D721Med (cell line): ENCODE results near the gene EVX1.

ENCODE experiments used
- DNase-seq: peaks from one replicate; pipeline ENCODE4 v3.0.0; 2011; ENCODE audit warnings: low spot score; ENCODE audit not compliant: insufficient read length
- FAIRE-seq: peaks from 2 replicates; lab custom pipeline; 2011; peaks lifted over from hg19 to GRCh38; lab: Jason Lieb, UNC
- CTCF ChIP-seq: IDR thresholded peaks from 2 replicates; pipeline ENCODE4 v1.5.1; 2012; ENCODE audit warnings: mild to moderate bottlenecking, control low read depth; ENCODE audit not compliant: insufficient read depth; ENCODE audit errors: missing control alignments

EVX1 gene

DNA sequence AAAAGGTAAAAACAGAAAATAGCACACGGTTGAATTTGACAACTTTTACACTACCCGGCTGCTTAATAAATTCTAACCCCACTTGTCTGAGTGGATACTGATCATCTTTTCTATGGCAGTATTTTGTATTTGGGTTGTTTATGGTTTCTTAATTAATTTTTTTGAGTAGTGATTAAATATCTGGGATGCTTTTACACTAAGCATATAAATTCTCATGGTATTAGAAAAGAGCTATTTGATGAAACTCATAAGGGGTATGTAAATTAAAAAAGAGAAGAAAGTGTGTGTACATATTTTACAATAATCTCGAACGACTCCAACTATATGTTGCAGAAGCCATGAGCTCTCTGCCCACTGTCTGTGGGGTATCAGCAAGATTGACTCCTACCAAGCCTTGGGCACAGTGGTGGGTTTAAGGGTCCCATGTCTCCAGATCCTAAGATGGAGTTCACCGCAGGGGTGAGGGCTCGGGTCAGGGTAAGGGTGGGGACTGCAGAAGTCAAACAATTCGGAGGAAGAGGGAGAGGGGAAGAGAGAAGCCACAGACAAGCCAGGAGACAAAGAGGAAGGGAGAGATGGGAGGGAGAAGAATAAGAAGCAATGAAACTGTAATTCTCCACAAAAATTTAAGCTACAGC, 35.1 kb upstream of the EVX1 start:
- DNase-seq (no peak), FAIRE-seq (no peak)
- no peak for TF ChIP-seq CTCF

DNA sequence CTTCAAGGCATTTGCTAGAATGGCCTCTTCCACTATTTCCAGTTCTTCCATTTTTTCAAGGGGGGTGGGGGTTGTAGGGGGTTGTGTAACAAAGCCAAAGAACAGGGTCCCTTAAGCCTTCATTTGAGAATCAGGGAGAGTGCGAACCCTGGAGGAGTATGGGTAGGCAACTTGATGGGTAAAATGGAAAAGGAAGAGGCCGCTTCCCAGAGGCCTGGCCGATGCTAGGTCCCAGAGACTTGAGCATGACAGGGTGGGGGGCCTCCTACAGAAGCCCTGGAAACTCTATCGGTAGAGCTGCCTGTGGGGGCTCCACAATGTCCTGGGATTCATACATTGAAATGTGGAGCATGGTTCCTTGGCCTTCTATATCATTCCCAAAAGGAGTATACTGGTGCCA, 33.6 kb upstream of the EVX1 start:
- no peak for FAIRE-seq

DNA sequence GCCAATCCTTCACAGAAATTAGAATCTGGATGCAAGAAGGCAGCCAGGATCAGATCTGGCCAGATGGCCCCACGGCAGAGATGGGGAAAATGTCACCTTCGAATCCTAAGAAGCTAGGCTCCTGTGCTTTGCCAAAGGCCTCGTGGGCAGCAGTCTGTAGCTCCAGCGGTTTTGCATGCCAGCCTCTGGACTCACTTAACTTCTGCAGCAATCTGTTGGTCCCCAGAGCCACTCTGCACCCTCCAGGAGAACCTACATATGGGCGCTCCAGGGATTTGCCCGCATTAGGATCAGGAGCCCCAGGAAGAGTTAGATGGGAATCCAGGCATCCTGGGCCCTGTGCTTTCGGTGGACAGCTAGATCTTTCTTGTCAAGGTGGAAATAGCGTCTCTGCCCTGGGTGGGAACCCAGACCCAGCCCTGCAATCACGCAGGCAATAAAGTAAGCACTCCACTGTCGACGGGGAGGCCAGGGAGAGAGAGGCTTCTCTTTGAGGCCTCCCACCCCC, 32.6 kb upstream of the EVX1 start:
- DNase-seq (no peak), FAIRE-seq (no peak)
- TF ChIP-seq CTCF = no peak

More for the DNA sequence above, 33.6 kb upstream of the EVX1 start:
- DNase-seq = no peak
- TF ChIP-seq CTCF = no peak

DNA sequence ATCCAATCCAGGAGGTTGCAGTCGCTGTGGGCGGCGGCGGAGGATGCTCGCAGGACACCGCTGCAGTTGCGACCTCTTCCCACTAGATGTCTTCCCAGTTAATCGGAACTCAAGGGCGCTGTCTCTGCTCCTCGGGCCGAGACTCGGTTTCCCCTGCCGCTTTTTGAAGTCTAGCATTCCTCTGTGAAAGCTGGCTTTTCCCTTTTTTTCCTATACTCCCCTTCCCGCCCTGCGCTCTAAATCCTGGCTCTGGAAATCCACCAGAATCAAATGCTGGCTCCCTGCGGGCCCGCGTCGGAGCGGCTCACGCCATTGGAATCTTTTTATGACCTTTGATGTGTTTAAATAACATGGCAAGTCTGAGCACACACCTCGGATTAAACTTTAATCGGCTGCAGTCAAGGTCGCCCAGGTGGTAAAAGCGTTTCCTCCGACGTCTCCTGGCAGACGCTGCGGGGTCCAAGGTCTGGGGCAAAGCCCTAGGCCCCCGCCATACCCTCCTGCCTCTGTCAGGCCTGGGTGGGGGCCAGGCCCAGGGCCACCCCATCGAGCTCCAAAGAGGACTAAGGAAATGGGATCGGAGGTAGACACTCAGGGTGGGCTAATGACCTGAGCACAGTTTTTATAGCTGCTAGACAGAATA, 32.0 kb upstream of the EVX1 start:
- peak; percentile 53 for TF ChIP-seq CTCF
- DNase-seq (no peak), FAIRE-seq (no peak)

DNA sequence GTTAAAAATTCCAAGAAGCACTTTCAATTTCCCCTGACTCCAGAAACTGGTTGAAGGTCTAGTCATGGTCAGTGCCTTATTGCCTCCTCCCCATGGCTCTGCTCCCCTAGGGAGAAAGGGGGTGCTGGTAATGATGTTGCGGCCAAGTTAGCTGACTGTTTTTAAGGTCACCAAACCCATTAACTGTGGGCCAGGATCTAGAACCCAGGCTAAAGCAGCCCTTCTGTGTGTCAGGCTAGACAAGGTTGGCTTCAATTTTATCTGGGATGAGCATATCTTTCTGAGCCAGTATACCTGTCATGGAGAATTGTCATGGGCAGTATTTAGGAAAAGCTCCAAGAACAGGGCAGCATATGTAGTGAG, 31.5 kb upstream of the EVX1 start:
- no peak for DNase-seq
- TF ChIP-seq CTCF = no peak
- FAIRE-seq = no peak

DNA sequence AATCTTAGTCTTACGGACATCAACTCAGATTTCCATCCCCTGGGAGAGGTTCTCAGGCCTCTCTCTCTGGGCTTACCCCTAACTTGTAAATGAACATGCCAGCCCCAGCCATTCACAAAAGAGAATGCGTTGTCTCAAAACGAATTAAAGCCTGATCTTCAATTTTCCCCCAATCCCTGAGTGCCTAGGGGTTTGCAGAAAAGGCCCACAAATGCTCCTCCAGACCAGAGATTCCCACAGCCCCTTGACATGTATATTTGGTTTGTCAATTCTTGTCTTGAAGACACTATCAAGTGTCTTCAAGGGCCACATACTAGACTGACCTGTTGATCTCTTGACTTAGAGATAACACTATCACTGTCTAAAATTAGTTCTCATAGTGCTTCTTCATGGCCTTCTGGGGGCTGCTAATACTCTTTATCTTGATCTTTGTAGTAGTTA, 30.8 kb upstream of the EVX1 start:
- no peak for TF ChIP-seq CTCF
- DNase-seq (no peak), FAIRE-seq (no peak)
